ENCODE results near the gene RGS19.

DNA sequence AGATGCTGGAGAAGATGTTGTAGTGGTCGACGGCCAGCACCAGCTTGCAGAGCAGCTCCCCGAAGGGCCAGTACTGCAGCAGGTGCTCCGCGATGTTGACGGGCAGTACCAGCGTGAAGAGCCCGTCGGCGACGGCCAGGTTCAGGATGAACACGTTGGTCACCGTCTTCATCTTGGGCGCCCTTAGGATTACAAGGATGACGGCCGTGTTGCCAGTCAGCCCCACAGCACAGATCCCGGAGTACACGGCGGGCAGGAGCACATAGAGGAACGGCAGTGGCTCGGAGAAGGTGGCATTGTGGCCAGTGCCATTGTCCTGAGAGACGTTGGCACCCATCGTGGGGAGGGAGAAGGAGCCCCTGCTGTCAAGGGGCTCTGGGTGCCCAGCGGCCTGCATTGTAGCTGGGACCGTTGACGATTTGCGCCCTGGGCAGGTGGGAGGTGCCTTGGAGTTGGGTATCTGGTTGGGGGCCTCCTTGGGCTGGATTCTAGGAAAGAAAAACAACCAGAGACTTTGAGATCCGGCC, 27.2 kb upstream of the RGS19 start:
- TF ChIP-seq, protein P1, sequence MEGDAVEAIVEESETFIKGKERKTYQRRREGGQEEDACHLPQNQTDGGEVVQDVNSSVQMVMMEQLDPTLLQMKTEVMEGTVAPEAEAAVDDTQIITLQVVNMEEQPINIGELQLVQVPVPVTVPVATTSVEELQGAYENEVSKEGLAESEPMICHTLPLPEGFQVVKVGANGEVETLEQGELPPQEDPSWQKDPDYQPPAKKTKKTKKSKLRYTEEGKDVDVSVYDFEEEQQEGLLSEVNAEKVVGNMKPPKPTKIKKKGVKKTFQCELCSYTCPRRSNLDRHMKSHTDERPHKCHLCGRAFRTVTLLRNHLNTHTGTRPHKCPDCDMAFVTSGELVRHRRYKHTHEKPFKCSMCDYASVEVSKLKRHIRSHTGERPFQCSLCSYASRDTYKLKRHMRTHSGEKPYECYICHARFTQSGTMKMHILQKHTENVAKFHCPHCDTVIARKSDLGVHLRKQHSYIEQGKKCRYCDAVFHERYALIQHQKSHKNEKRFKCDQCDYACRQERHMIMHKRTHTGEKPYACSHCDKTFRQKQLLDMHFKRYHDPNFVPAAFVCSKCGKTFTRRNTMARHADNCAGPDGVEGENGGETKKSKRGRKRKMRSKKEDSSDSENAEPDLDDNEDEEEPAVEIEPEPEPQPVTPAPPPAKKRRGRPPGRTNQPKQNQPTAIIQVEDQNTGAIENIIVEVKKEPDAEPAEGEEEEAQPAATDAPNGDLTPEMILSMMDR (conservative IDR thresholded peaks at IDR 0.05; ENCODE audit: low read depth, low read length), result no peak
- TF ChIP-seq EZH2 (IDR thresholded peaks at IDR 0.05; ENCODE audit: borderline replicate concordance, low read depth, low read length, poor library complexity, severe bottlenecking), result no peak
